ENCODE data around the gene RPP14. TPM values are rescaled to one million over a fixed set of nuclear protein-coding genes. Genes with fewer than 3 reads are reported as not detected.

The RPP14 gene
- total RNA-seq, 1 donor from 2014 or later: 20.3 TPM

DNA sequence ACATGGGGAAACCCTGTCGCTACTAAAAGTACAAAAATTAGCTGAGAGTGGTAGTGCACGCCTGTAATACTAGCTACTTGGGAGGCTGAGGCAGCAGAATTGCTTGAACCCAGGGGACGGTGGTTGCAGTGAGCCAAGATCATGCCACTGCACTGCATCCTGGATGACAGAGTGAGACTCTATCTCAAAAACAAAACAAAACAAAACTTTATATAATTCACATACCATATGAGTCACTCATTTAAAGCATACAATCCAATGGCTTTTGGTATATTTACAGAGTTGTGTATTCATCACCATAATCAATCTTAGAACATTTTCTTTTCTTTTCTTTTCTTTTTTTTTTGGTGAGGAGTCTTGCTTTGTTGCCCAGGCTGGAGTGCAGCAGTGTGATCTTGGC is 35.3 kb downstream of the RPP14 start:
- peaks cover 2% of the 10 kb centered on the region for H3K36me3 ChIP-seq (ENCODE audit: control insufficient read depth, insufficient read depth, low read length)
- H3K4me3 ChIP-seq (ENCODE audit: low read depth, low read length): no peak overlapping the region
- TF ChIP-seq CTCF (IDR thresholded peaks at IDR 0.05; ENCODE audit: insufficient read depth, low read length, severe bottlenecking): no peak
- H3K27me3 ChIP-seq (ENCODE audit: control insufficient read depth, insufficient read depth, low read length): no peaks in the 10 kb centered on the region
- FAIRE-seq (no peak), DNase-seq (ENCODE audit: low read depth) (no peak)

GRCh38 chr3:58342676-58343075 is 36.6 kb downstream of the RPP14 start:
- DNase-seq (ENCODE audit: low read depth) (no peak), FAIRE-seq (no peak)
- Histone ChIP-seq H3K36me3 (ENCODE audit: control insufficient read depth, insufficient read depth, low read length) (peaks cover 2% of the 10 kb centered on the region), H3K4me3 (ENCODE audit: low read depth, low read length) (no peak overlapping the region), H3K27me3 (ENCODE audit: control insufficient read depth, insufficient read depth, low read length) (no peaks in the 10 kb centered on the region)
- TF ChIP-seq CTCF (IDR thresholded peaks at IDR 0.05; ENCODE audit: insufficient read depth, low read length, severe bottlenecking): no peak

DNA sequence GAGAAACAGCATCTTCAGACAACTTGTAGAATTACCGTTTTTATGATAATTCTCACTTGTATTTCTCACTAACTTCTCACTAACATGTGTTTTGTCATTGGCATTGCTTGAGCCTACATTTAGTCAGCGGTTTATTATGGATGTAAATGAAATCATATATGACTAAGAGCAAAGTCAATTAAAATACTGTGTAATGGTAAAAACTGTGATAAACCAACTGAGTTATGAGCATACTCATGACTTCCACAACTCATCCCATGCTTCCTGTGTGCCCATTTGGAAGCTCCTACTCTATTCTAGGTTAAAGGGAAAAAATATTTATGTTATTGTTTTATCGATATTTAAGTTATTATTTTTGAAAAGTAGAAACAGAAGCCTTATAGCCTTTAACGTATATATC is 39.4 kb downstream of the RPP14 start:
- no peak for TF ChIP-seq CTCF (IDR thresholded peaks at IDR 0.05; ENCODE audit: insufficient read depth, low read length, severe bottlenecking)
- Histone ChIP-seq H3K36me3 (ENCODE audit: control insufficient read depth, insufficient read depth, low read length) (peaks cover 5% of the 10 kb centered on the region), H3K4me3 (ENCODE audit: low read depth, low read length) (no peak overlapping the region), H3K27me3 (ENCODE audit: control insufficient read depth, insufficient read depth, low read length) (no peaks in the 10 kb centered on the region)
- DNase-seq (ENCODE audit: low read depth) (no peak), FAIRE-seq (no peak)

DNA sequence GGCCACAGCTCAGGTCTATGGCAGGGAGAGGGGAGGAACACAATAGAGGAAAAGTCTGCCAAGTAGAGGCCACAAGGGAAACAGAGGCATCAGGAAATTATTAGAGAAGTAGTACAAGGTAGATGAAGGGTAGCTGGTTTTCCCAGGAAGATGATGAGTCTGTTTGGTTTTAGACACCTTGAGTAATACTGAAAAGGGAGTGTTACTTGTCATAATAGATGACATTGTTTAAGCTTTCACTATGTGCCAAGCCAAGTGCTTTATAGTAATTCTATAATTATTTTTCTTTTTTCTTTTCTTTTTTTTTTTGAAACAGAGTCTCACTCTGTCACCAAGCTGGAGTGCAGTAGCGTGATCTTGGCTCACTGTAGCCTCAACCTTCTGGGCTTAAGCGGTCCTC is 40.3 kb downstream of the RPP14 start:
- H3K27me3 ChIP-seq (ENCODE audit: control insufficient read depth, insufficient read depth, low read length): no peaks in the 10 kb centered on the region
- no peak for FAIRE-seq
- H3K36me3 ChIP-seq (ENCODE audit: control insufficient read depth, insufficient read depth, low read length): peaks cover 5% of the 10 kb centered on the region
- no peak overlapping the region for H3K4me3 ChIP-seq (ENCODE audit: low read depth, low read length)
- no peak for DNase-seq (ENCODE audit: low read depth)
- no peak for TF ChIP-seq CTCF (IDR thresholded peaks at IDR 0.05; ENCODE audit: insufficient read depth, low read length, severe bottlenecking)

GRCh38 chr3:58347984-58348383 is 41.9 kb downstream of the RPP14 start:
- no peak for TF ChIP-seq CTCF (IDR thresholded peaks at IDR 0.05; ENCODE audit: insufficient read depth, low read length, severe bottlenecking)
- DNase-seq (ENCODE audit: low read depth) (no peak), FAIRE-seq (no peak)
- Histone ChIP-seq H3K4me3 (ENCODE audit: low read depth, low read length) (no peak overlapping the region), H3K27me3 (ENCODE audit: control insufficient read depth, insufficient read depth, low read length) (no peaks in the 10 kb centered on the region), H3K36me3 (ENCODE audit: control insufficient read depth, insufficient read depth, low read length) (peaks cover 5% of the 10 kb centered on the region)

GRCh38 chr3:58349792-58350626 is 44.0 kb downstream of the RPP14 start:
- FAIRE-seq (no peak), DNase-seq (ENCODE audit: low read depth) (no peak)
- no peak overlapping the region for H3K4me3 ChIP-seq (ENCODE audit: low read depth, low read length)
- TF ChIP-seq CTCF (IDR thresholded peaks at IDR 0.05; ENCODE audit: insufficient read depth, low read length, severe bottlenecking): no peak
- peaks cover 3% of the 10 kb centered on the region for H3K36me3 ChIP-seq (ENCODE audit: control insufficient read depth, insufficient read depth, low read length)
- H3K27me3 ChIP-seq (ENCODE audit: control insufficient read depth, insufficient read depth, low read length): no peaks in the 10 kb centered on the region

All from bronchial epithelial cell (primary cell).